IPS-20b (cell line): ENCODE data around the gene RARB.
A peak's percentile ranks its signal among the peaks of the same experiment; 100 is the strongest.

Source experiments
- H3K27ac ChIP-seq: one replicate; pipeline ENCODE4 v1.5.1; 2013; ENCODE audit warnings: low read length
- H3K27me3 ChIP-seq: 2 replicates; pipeline ENCODE4 v1.6.1; 2013; ENCODE audit warnings: mild to moderate bottlenecking, low read length, inconsistent platforms; ENCODE audit not compliant: insufficient read depth
- H3K36me3 ChIP-seq: 2 replicates; pipeline ENCODE4 v1.6.1; 2013; ENCODE audit warnings: low read depth, mild to moderate bottlenecking, inconsistent platforms, low read length, moderate library complexity; ENCODE audit not compliant: insufficient read depth
- H3K4me1 ChIP-seq: 2 replicates; pipeline ENCODE4 v1.6.1; 2013; ENCODE audit warnings: mild to moderate bottlenecking, control low read depth, inconsistent platforms, low read length, moderate library complexity; ENCODE audit not compliant: insufficient read depth
- H3K4me3 ChIP-seq: 2 replicates; pipeline ENCODE4 v1.5.1; 2013; ENCODE audit warnings: mild to moderate bottlenecking, low read length, inconsistent platforms
- H3K9ac ChIP-seq: 2 replicates; pipeline ENCODE4 v1.6.1; 2013; ENCODE audit warnings: low read depth, mild to moderate bottlenecking, inconsistent platforms, low read length, moderate library complexity
- H3K9me3 ChIP-seq: 2 replicates; pipeline ENCODE4 v1.6.1; 2013; ENCODE audit warnings: mild to moderate bottlenecking, low read depth, low read length, inconsistent platforms; ENCODE audit not compliant: insufficient read depth

Gene RARB

DNA sequence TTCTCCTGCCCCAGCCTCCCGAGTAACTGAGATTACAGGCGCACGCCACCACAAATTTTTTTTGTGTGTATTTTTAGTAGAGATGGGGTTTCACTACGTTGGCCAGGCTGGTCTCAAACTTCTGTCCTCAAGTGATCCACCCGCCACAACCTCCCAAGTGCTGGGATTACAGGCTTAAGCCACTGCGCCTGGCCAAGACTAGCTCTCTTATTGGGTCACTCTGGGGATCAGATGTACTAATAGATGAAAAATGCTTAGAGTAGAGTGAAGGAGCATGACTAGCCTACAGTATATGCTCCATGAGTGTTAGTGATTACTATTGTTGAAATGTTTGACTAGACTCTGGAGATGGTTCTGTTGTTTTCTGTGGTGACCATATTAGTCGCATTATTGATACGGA is 21.8 kb downstream of the RARB start:
- peaks cover 17% of the 10 kb centered on the region for H3K4me1 ChIP-seq
- H3K9ac ChIP-seq = no peak overlapping the region
- H3K27ac ChIP-seq = no peak overlapping the region
- no peak overlapping the region for H3K4me3 ChIP-seq
- no peaks in the 10 kb centered on the region for H3K27me3 ChIP-seq
- H3K36me3 ChIP-seq = no peaks in the 10 kb centered on the region
- H3K9me3 ChIP-seq = no peaks in the 10 kb centered on the region

GRCh38 chr3:25452192-25452591 is 24.1 kb downstream of the RARB start:
- H3K36me3 ChIP-seq = no peaks in the 10 kb centered on the region
- no peak overlapping the region for H3K27ac ChIP-seq
- no peak overlapping the region for H3K9ac ChIP-seq
- H3K9me3 ChIP-seq = no peaks in the 10 kb centered on the region
- H3K27me3 ChIP-seq = no peaks in the 10 kb centered on the region
- H3K4me3 ChIP-seq = no peak overlapping the region
- H3K4me1 ChIP-seq = peaks cover 30% of the 10 kb centered on the region

- no peak overlapping the region for H3K27ac ChIP-seq
- peaks cover 30% of the 10 kb centered on the region for H3K4me1 ChIP-seq
Observed at GRCh38 chr3:25452740-25453139, 24.7 kb downstream of the RARB start.

GRCh38 chr3:25453619-25454004 is 25.5 kb downstream of the RARB start:
- H3K4me1 ChIP-seq = peaks cover 30% of the 10 kb centered on the region
- no peak overlapping the region for H3K9ac ChIP-seq
- no peaks in the 10 kb centered on the region for H3K36me3 ChIP-seq
- H3K27me3 ChIP-seq = no peaks in the 10 kb centered on the region
- no peak overlapping the region for H3K27ac ChIP-seq
- no peaks in the 10 kb centered on the region for H3K9me3 ChIP-seq
- H3K4me3 ChIP-seq = no peak overlapping the region

More at GRCh38 chr3:25452740-25453139, 24.7 kb downstream of the RARB start:
- Histone ChIP-seq H3K36me3 (no peaks in the 10 kb centered on the region), H3K9me3 (no peaks in the 10 kb centered on the region), H3K4me3 (no peak overlapping the region), H3K27me3 (no peaks in the 10 kb centered on the region), H3K9ac (no peak overlapping the region)

GRCh38 chr3:25454005-25454927 is 26.2 kb downstream of the RARB start:
- Histone ChIP-seq H3K27me3 (no peaks in the 10 kb centered on the region), H3K9ac (peak overlapping the region; percentile 45), H3K36me3 (no peaks in the 10 kb centered on the region), H3K9me3 (no peaks in the 10 kb centered on the region), H3K4me3 (no peak overlapping the region), H3K4me1 (peaks cover 25% of the 10 kb centered on the region), H3K27ac (no peak overlapping the region)

DNA sequence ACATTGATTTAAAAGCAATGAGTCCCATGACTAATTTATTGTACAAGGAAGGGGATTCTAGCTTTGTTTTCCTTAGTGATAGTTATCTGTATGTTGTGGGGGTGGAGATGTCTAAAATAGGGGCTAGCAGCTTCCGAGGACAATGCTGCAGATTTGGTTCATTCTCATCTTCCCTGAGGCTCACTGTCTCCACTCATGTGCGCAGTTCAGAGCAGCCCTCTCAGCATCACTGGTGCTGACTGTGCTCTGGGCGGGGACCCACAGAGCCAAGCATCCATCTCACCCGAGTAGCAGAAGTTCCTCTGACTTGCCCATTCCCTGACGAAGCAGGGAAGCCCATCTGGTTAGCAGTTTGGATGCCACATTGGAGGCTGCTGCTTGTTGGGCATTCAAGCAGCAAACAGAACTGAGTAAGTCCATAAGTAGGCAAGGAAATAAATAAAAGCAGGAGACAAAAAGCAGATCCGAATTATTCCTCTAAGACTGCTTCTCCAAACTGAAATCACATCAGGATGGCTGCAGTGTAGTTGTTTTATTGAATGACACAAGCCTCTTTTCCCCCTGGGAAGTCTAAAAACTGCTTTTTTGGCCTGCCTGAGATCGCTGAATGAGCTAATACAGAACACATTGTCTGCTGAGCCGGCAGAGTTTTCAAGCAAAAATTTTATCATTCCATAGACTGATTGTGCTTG is 27.5 kb downstream of the RARB start:
- Histone ChIP-seq H3K27ac (no peak overlapping the region), H3K36me3 (no peaks in the 10 kb centered on the region), H3K27me3 (no peaks in the 10 kb centered on the region), H3K4me3 (no peak overlapping the region), H3K9me3 (no peaks in the 10 kb centered on the region), H3K9ac (0 out of 2 replicates have a peak overlapping the region, but pooled peaks have one; percentile 45), H3K4me1 (peaks cover 23% of the 10 kb centered on the region)

DNA sequence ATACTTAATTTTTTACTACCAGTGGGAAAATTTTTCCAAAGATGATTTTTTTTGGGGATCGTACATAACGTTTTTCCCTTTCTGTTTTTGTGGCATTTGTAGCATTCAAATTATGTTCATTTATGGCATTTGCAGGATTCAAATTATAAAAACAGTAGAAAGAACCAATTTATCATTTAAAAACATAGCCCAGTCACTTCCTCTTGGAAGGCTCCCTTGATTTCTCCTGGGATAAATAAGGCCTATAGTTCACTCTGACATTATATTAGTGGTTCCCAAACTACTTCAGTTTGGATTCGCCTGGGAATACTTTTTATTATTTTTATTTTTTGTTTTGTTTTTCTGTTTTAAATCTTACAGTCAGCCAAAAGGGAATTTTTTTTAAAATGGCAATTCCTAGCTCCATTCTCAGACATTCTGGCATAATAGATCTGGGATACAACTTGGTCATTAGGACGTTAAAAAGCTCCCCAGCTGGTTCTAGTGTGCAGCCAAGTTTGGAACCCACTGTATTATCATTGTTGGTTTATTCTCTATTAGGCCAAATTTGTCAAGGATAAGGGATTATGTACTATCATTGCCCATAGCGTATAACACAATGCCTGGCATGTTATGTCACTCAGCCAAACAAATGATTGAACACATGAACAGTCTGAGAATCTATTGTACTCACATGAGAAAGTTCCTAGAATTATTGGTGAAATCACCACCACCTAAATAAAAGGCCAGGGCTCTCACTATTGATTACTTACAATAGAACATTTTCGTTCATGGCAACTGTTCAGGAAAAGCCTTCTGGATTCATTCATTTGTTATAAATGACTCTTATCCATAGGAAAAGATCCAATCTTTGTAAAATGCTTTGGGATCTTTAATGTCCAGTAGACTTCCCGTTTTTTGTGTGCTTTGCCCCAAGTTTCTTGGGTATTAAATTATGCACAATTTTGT is 28.9 kb downstream of the RARB start:
- no peak overlapping the region for H3K4me3 ChIP-seq
- H3K27me3 ChIP-seq = no peaks in the 10 kb centered on the region
- H3K9me3 ChIP-seq = no peaks in the 10 kb centered on the region
- no peaks in the 10 kb centered on the region for H3K36me3 ChIP-seq
- peaks cover 23% of the 10 kb centered on the region for H3K4me1 ChIP-seq
- H3K9ac ChIP-seq = no peak overlapping the region
- H3K27ac ChIP-seq = no peak overlapping the region

DNA sequence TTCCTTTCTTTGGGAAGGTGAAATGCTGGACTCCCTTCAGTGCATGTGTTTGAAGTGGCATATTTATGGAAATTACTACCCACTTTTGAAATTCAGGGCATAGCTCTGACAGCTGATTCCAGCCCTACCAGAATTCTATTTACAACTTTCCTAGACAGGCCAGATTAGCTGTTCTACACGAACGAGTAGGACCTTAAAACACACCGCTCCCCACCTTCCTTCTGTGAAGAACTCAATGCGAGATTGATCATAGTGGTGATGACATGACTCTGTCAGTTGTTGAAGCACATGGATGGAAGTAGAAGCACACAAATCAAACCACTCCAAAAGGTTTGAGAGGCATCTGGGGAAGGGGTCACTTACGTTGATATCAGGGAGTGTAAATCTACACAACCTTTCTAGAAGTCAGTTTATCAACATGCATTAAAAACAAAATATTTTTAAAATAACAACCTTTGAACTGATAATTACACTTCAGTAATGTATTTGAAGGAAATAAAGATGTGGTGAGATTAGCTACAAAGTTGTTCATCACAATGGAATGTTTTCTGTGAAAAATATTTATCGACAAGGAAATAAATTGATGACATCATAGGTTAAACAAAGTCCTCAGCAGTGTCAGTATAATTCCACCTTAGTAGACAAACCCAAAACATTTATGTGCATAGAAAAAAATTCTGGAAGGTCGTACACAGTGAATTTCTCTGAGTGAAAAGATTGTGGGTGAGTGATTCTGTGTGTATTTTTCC is 29.8 kb downstream of the RARB start:
- no peak overlapping the region for H3K9ac ChIP-seq
- no peaks in the 10 kb centered on the region for H3K36me3 ChIP-seq
- no peaks in the 10 kb centered on the region for H3K9me3 ChIP-seq
- H3K4me3 ChIP-seq = no peak overlapping the region
- peaks cover 23% of the 10 kb centered on the region for H3K4me1 ChIP-seq
- H3K27ac ChIP-seq = no peak overlapping the region
- no peaks in the 10 kb centered on the region for H3K27me3 ChIP-seq

GRCh38 chr3:25458420-25458814 is 30.4 kb downstream of the RARB start:
- no peak overlapping the region for H3K27ac ChIP-seq

DNA sequence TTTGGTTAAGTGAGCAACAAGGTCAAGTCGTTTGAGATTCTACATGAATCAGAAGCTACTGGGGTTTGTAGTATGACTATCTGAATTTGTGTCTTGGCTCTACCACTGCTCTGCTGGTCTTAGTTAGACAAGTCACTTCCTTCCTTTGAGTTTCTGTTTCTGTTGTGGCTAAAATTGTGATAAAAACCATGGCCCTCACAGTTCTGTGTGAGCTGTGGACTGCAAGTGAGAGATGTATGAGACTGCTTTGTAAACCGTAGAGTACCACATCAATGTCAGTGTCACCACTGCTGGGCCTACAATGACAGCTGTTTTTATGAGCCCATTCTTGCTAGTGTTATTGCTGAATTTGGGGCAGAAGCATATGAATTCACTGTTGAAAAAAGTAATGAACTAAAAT is 32.7 kb downstream of the RARB start:
- no peaks in the 10 kb centered on the region for H3K9me3 ChIP-seq
- no peak overlapping the region for H3K9ac ChIP-seq
- H3K27me3 ChIP-seq = no peaks in the 10 kb centered on the region
- no peak overlapping the region for H3K27ac ChIP-seq
- peaks cover 5% of the 10 kb centered on the region for H3K4me1 ChIP-seq
- no peak overlapping the region for H3K4me3 ChIP-seq
- H3K36me3 ChIP-seq = no peaks in the 10 kb centered on the region

More at GRCh38 chr3:25458420-25458814, 30.4 kb downstream of the RARB start:
- no peak overlapping the region for H3K4me3 ChIP-seq
- peaks cover 22% of the 10 kb centered on the region for H3K4me1 ChIP-seq
- H3K9ac ChIP-seq = no peak overlapping the region
- H3K9me3 ChIP-seq = no peaks in the 10 kb centered on the region
- H3K27me3 ChIP-seq = no peaks in the 10 kb centered on the region
- no peaks in the 10 kb centered on the region for H3K36me3 ChIP-seq

GRCh38 chr3:25461946-25462345 is 33.9 kb downstream of the RARB start:
- H3K4me3 ChIP-seq = no peak overlapping the region
- no peaks in the 10 kb centered on the region for H3K36me3 ChIP-seq
- no peaks in the 10 kb centered on the region for H3K9me3 ChIP-seq
- H3K27ac ChIP-seq = no peak overlapping the region
- no peak overlapping the region for H3K9ac ChIP-seq
- H3K4me1 ChIP-seq = no peaks in the 10 kb centered on the region
- no peaks in the 10 kb centered on the region for H3K27me3 ChIP-seq
